NCI-H2107 treated with DMSO at 0.1 percent for 48 hours (cell line): ENCODE results near the gene KISS1R.

Source experiments
- DNase-seq: peaks from one replicate; lab custom pipeline; 2025; ENCODE audit not compliant: unreplicated experiment; lab: John Stamatoyannopoulos, UW

KISS1R gene

DNA sequence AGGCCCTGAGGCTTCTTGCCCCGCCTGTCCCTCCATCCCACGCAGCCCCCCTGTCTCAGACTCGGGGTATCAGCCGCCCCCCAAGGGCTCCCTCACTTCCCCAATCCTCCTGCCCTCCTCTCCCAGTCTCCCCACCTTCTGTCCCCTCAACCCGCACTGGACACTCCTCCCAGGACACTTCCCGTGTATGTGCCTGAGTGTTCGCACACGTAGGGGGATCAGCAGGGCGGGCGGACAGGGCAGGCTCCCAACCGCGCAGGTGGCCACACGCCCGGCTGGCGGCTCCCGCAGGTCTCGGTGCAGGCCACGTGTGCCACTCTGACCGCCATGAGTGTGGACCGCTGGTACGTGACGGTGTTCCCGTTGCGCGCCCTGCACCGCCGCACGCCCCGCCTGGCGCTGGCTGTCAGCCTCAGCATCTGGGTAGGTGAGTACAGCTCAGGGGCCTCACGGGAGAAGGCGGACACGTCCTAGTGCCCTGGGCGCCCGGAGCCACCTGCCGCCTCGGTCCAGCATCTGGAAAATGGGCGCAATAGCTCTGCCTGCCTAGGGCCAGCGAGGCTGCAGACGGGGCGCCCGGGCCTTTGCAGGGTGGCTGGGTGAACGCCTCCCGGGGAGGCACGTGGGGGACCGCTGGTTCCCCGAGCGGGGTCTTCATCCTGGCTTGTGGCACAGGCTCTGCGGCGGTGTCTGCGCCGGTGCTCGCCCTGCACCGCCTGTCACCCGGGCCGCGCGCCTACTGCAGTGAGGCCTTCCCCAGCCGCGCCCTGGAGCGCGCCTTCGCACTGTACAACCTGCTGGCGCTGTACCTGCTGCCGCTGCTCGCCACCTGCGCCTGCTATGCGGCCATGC lies 2.3 kb downstream of the KISS1R start:
- no peak for DNase-seq

DNA sequence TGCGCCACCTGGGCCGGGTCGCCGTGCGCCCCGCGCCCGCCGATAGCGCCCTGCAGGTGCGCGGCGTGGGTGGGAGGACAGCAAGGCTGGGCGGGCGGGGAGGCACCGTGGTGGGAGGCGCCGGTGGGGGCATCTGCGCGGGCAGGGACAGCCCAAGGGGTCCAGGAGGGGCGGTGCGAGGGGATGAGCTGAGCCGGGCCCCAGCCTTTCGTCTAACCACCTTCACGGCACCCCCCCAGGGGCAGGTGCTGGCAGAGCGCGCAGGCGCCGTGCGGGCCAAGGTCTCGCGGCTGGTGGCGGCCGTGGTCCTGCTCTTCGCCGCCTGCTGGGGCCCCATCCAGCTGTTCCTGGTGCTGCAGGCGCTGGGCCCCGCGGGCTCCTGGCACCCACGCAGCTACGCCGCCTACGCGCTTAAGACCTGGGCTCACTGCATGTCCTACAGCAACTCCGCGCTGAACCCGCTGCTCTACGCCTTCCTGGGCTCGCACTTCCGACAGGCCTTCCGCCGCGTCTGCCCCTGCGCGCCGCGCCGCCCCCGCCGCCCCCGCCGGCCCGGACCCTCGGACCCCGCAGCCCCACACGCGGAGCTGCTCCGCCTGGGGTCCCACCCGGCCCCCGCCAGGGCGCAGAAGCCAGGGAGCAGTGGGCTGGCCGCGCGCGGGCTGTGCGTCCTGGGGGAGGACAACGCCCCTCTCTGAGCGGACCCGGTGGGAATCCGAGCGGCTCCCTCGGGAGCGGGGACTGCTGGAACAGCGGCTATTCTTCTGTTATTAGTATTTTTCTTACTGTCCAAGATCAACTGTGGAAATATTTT lies 3.1 kb downstream of the KISS1R start:
- peak; percentile 60 for DNase-seq

- DNase-seq = no peak
Measured at GRCh38 chr19:924553-925086, 7.5 kb downstream of the KISS1R start.

GRCh38 chr19:925087-925525 lies 8.0 kb downstream of the KISS1R start:
- DNase-seq = no peak

- no peak for DNase-seq
Measured at GRCh38 chr19:925526-926322, 8.6 kb downstream of the KISS1R start, which contains the start of gene ARID3A. Gene ARID3A, plus strand, starts transcription at chr19:926035. Its CDS starts 3,494 bp downstream, at chr19:929529.

DNA sequence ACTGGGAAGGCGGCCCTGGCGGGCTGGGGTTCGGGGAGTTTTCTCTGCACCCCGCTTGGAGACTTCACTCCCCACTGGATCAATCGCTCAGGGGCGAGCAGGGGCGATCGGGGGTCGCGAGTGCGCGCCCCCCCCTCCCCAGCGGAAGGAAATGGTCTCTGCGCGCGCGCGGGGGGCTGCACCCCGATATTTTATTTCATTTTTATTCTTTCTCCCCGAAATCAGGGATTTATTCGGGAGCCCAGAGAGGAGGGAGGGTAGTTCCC lies 9.1 kb downstream of the KISS1R start:
- no peak for DNase-seq

DNA sequence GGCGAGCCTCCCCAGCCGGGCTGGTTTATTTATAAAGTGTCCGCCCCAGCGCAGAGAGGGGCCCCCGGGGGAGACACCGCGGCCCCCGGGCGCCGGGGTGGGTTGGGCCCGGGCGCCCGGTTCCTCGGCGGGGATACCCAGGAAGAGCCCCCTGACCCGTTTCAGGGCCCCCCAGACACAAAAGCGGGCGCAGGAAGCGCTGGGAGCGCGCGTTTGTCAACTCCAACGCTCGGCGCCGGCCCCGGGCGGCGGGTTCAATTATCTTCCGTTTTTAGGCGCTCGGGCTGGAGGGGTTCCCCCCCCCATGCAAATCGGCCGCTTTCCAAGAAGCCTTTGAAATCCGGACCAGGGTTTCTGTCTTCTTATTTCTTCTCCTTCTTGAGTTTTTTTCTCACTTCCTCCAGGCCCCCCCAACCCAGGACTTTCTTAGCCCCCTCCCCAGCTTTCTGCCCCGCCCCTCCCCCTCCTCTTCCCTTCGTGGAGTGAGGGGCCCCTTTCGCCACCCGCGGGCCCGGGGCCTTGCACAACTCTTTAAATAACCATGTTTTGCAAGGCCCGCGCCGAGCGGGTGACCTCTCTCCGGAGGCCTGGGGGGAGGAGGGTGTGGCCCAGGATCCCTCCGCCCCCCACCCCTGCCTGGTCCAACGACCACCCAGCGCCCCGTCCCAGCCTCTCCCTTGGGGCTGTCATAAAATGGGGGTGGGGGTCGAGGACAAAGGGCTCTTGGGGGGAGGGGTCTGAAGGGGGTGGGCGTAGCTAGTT lies 9.6 kb downstream of the KISS1R start:
- DNase-seq = no peak

GRCh38 chr19:927351-927779 lies 10.2 kb downstream of the KISS1R start:
- no peak for DNase-seq

GRCh38 chr19:927780-928401 lies 10.8 kb downstream of the KISS1R start:
- DNase-seq = no peak

- no peak for DNase-seq
Measured at GRCh38 chr19:928471-929202, 11.5 kb downstream of the KISS1R start.

GRCh38 chr19:929203-929890 lies 12.2 kb downstream of the KISS1R start:
- no peak for DNase-seq

GRCh38 chr19:929891-930258 lies 12.7 kb downstream of the KISS1R start:
- no peak for DNase-seq

- no peak for DNase-seq
Measured at GRCh38 chr19:931860-932647, 14.9 kb downstream of the KISS1R start.

- DNase-seq = no peak
Measured at GRCh38 chr19:932648-933552, 15.8 kb downstream of the KISS1R start.

GRCh38 chr19:933553-933882 lies 16.4 kb downstream of the KISS1R start:
- DNase-seq = no peak

DNA sequence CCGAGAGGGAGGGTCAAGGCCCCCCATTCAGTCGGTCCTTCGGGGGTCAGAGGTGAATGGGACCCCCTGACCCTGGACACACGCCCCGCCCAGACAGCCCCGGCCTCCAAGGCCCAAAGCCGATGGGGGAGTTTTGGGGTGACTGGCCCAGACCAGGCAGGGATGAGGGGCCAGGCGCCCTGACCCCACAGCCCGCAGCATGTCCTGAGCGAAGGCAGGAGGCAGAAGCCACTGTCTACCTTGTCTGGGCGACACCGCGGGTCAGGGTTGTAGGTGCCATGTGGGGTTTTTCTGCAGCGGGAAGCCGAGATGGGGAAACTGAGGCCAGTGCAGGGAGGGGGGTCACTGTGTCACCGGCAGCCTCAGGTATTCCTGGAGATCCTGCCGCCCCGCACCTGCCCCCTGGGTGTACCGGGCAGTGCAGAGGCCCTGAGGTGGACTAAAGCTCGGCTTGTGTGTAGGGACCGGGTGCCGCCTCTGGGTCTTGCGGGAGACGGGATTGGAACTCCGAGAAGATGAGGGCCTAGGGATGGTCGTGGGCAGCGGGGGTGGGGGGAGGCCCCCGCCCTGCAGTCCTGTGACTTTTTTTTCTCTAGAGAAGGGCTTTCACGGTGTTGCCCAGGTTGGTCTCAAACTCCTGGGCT lies 17.2 kb downstream of the KISS1R start:
- no peak for DNase-seq
